Naive B cell (primary cell): ENCODE measurements around the gene BICD2. TPM values are rescaled to one million over a fixed set of nuclear protein-coding genes. Genes with fewer than 3 reads are reported as not detected.

ENCODE experiments used
- ATAC-seq, 2 donors: fragments of 150-1000 bp; cut with Tn5 transposase; 2 replicates each; pipeline ENCODE4 v1.10.0; 2021; ENCODE audit warnings: low read depth in 2 of 2, mild to moderate bottlenecking in 2 of 2, moderate library complexity in 2 of 2
- DNase-seq: peaks from one replicate; pipeline ENCODE4 v3.0.0; 2022
- H3K27ac Mint-ChIP-seq, 6 donors: one replicate each; pipeline ENCODE4 v1.8.0; 2020 to 2022; ENCODE audit warnings: mild to moderate bottlenecking in 6 of 6, mixed read lengths in 6 of 6, moderate library complexity in 5 of 6, inconsistent platforms in 2 of 6
- H3K27me3 Mint-ChIP-seq, 3 donors: one replicate each; pipeline ENCODE4 v1.8.0; 2021 to 2022; ENCODE audit warnings: mixed read lengths in 3 of 3, mild to moderate bottlenecking in 1 of 3
- H3K36me3 Mint-ChIP-seq, 2 donors: one replicate each; pipeline ENCODE4 v1.8.0; 2020 to 2022; ENCODE audit warnings: mixed read lengths in 2 of 2, inconsistent platforms in 1 of 2, mild to moderate bottlenecking in 1 of 2
- H3K4me1 Mint-ChIP-seq, 3 donors: one replicate each; pipeline ENCODE4 v1.8.0; 2020 to 2022; ENCODE audit warnings: mixed read lengths in 3 of 3, inconsistent platforms in 1 of 3, mild to moderate bottlenecking in 1 of 3, moderate library complexity in 1 of 3
- H3K4me3 Mint-ChIP-seq, 8 donors: one replicate each; pipeline ENCODE4 v1.8.0; 2020 to 2022; ENCODE audit warnings: mild to moderate bottlenecking in 8 of 8, mixed read lengths in 8 of 8, moderate library complexity in 8 of 8, inconsistent platforms in 2 of 8
- H3K9me3 Mint-ChIP-seq, 7 donors: one replicate each; pipeline ENCODE4 v1.8.0; 2020 to 2022; ENCODE audit warnings: mixed read lengths in 7 of 7, mild to moderate bottlenecking in 5 of 7, inconsistent platforms in 2 of 7, moderate library complexity in 1 of 7
- polyA plus RNA-seq, 6 donors: library from polyadenylated mRNA; unstranded; fragments of 300-500 nt; fragmentation: Illumina TruSeq; gene quantifications; one replicate each; pipeline ENCODE4 v1.2.3, GENCODE V29; 2021; ENCODE audit warnings: low read depth in 6 of 6

The BICD2 gene
- polyA plus RNA-seq, 6 donors from 2014 or later, result 4.3 to 41.8 (median 29.6) TPM

DNA sequence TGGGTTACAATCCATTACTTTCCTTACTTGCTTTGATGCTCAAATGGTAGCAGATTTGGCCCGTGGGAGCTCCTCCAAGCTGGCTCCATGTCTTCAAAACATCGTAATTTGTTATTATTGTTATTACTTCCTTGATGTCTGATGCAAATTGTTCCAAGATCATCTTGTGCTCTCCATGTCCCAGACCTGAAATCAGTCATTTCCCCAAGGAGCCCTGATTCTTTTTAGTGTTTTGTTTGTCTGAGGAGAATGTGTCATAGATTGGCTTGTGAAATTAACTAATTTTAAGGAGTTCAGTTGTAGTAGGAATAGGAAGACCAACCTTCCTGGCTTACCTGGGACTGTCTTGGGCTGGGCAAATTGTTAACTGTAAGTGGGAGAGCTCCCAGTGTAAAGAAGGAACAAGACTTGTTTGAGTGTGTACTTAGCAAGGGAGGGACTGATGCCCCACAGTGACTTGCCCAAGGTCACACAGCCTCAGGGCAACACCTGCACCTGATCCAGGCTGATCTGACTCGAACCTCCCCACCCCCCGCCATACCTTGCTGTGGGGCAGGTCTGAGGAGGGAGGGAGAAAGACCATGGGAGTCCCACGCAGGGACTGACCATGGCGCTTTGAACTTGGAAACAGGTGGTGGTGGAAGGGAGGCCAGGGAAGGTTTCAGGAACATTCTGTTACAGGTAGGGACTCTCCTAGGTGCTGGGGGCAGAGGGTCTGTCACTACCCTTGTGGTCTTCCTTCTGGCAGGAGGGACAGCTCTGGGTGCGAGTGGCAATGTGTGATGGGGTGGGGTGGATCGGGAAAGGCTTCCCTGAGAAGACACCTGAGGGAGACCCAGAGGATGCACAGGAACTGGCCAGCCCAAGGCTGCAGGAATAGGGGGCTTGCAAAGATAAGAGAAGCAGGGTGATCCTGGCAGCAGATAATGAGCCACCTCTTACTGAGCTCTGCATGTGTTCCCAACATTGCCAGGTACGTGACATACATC lies 2.7 kb upstream of the BICD2 start:
- H3K4me3 Mint-ChIP-seq, result peak overlapping the region in 6 of 8 donors; percentile 2 to 73 (median 28)
- no peaks in the 10 kb centered on the region for H3K36me3 Mint-ChIP-seq
- no peak for DNase-seq
- peaks cover 52 to 58% (median 57%) of the 10 kb centered on the region in 3 donors for H3K4me1 Mint-ChIP-seq
- H3K27ac Mint-ChIP-seq, result peak overlapping the region in 5 of 6 donors; percentile 56 to 83 (median 69)
- no peaks in the 10 kb centered on the region for H3K27me3 Mint-ChIP-seq
- ATAC-seq, result no peak
- no peaks in the 10 kb centered on the region for H3K9me3 Mint-ChIP-seq

DNA sequence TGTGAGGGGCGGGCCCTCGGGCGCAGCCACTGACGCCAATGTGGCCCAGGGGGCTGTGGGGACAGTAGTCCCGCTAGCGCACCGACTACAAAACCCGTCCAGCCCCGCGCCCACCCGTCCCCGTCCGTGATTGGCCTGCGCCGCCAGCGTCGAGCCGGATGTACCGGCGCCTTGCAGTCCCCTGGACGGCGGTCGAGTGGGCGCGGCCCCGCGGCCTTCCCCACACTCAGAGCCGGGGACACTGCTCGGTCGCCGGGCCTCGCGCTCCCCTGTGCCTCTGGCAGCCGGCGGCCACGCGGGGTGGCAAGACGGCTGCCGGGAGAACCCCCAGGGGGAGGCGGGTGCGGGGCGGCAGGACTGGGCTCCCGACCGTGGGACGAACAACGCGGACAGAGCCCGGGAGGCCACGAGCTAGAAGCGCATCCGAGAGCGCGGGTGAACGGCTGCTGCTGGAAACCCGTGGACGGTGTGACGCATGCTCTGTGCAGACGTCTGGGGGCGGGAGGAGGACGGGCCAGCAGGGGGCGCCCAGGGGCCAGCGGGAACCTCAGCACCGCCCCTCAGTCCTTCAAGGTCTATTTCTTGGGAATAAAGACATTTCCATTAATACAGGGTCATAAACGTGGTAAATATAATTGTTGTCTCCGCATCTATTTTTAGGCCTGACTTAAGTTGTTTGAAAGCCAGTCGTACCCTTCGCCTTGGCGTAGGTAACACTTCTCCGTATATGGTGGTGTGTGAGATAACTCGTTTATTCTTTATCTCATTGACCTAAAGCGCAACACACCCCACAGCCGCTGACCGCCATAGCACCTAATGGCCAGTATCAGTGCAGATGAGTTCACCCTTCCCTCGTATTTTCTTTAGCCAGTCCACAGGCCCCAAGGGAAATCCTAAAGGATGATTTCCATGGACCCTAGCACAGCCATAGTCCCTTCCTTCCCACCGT lies 629 bp upstream of the BICD2 start:
- Mint-ChIP-seq H3K4me1 (peaks cover 60 to 68% (median 64%) of the 10 kb centered on the region in 3 donors), H3K27ac (peak overlapping the region; percentile 95 to 99 (median 98)), H3K27me3 (no peaks in the 10 kb centered on the region), H3K9me3 (no peaks in the 10 kb centered on the region), H3K36me3 (no peaks in the 10 kb centered on the region), H3K4me3 (peak overlapping the region; percentile 82 to 95 (median 93))
- peak; percentile 100 for DNase-seq
- peak; percentile 88 for ATAC-seq

DNA sequence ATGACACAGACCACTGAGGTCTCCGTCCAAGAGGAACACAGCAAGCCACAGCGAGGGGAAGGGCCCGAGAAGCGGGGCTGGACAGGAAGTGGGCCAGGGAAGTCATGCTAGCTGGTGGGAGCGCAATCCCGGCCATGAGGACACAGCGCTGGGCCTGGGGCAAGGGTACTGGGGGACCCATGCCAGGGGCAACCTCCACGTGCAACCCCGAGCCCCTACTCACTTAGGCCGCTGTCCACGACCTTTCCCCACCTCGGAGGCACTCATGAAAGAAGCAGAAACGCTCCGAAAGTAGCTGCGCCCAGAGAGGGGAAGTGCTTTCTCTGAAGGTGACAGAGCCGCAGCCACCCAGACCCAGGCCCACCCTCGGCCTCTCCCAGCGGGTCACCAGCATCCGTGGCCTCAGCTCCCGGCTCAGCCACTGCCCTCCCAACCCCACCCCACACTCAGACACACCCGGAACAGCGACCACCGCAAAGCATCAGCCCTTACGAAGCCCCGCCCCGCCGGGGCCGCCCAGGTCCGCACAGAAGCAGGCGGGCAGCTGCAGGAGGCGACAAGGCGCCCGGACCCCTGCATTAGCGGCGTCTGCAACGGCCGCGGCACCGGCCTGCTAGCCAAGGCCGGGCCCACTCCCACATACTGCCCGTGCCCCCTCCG lies 782 bp downstream of the BICD2 start:
- H3K9me3 Mint-ChIP-seq, result no peaks in the 10 kb centered on the region
- H3K4me3 Mint-ChIP-seq, result peak overlapping the region; percentile 90 to 100 (median 100)
- no peaks in the 10 kb centered on the region for H3K36me3 Mint-ChIP-seq
- no peak for ATAC-seq
- DNase-seq, result peak; percentile 48
- H3K27me3 Mint-ChIP-seq, result no peaks in the 10 kb centered on the region
- peaks cover 53 to 71% (median 61%) of the 10 kb centered on the region in 3 donors for H3K4me1 Mint-ChIP-seq
- H3K27ac Mint-ChIP-seq, result peak overlapping the region; percentile 33 to 97 (median 93)

DNA sequence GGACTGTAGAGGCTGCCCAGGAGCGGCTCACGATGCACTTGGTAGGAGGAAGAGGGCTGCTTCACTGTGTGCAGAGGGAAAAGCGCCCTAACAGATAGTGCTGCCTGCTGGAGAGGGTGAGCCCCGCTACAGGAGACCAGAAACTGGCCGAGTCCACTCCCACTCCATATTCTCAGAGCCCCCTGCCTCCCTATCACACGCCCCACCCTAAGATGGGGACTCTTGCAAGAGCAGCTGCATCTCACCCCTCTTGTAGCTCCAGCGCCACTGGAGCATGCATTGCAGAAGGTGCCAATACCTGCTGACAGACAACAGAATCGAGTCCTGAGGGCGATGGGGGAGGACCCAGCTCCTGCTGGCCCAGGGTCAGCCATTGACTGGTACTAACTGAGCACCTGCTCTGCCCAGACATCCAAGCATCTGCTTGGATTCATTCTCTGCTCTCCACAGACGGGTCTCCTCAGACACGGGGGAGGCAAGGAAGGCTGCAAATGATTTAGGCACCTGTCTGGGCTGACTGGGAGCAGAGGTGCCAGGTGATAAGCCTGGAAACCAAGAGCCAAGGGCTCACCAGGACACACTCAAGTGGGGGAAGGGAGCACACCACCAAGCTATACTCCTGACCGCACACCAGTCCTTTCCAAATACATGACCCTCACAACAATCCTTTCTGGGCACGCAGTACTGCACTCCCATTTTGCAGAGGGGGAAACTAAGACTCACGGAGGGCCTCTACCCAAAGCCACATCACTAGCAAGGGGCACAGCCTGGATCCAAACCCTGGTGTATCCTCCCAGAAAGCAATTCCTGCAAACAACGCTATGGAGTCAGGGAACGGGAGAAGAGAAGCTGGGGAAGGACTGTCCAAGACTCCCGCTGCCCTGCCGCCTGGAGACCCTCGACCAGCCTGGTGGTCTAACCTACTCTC lies 1.6 kb downstream of the BICD2 start:
- H3K4me1 Mint-ChIP-seq, result peaks cover 48 to 66% (median 59%) of the 10 kb centered on the region in 3 donors
- H3K27me3 Mint-ChIP-seq, result no peaks in the 10 kb centered on the region
- H3K9me3 Mint-ChIP-seq, result no peaks in the 10 kb centered on the region
- peak overlapping the region; percentile 90 to 100 (median 100) for H3K4me3 Mint-ChIP-seq
- H3K36me3 Mint-ChIP-seq, result no peaks in the 10 kb centered on the region
- no peak for DNase-seq
- H3K27ac Mint-ChIP-seq, result peak overlapping the region; percentile 65 to 97 (median 92)
- no peak for ATAC-seq

DNA sequence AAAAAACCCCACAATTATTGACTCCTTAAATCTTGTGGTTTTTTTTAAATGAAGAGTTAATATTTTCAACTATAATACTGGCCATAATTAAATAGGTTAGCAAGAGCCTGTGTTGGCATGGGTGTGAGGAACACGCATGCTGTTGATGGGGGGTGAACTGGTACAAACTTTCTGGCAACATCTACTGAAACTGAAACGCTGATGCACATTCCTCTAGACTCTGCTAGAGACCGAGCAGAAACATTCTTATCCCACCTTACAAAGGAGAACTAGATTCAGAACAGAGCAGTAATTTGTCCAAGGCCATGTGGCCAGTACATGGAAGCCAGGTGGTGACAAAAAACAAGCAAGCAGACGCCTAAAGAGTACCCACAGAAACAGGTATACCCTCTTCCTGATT lies 2.4 kb downstream of the BICD2 start:
- Mint-ChIP-seq H3K9me3 (no peaks in the 10 kb centered on the region), H3K27me3 (no peaks in the 10 kb centered on the region), H3K4me1 (peaks cover 46 to 64% (median 63%) of the 10 kb centered on the region in 3 donors), H3K4me3 (peak overlapping the region; percentile 90 to 100 (median 100)), H3K27ac (peak overlapping the region in 5 of 6 donors; percentile 6 to 95 (median 89)), H3K36me3 (no peaks in the 10 kb centered on the region)
- DNase-seq, result no peak
- ATAC-seq, result no peak

DNA sequence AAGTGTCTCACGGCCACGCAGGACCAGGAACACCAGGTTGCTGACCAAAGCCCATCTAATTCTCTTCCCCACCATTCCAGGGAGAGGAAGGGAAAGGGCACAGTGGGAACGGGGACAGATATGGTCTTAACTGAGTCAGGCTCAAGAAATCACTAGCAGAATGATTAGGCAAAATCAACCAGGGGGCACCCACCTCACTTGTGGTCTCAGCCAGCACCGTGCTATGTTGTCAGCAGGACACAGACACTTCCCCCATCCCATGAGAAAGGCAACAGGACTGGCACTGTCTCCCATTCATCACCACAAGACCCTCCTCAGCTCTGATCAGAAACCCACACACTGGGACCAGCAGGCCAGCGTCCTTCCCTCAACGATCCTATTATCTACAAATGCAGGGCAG lies 2.9 kb downstream of the BICD2 start:
- peak overlapping the region in 7 of 8 donors; percentile 59 to 100 (median 94) for H3K4me3 Mint-ChIP-seq
- H3K9me3 Mint-ChIP-seq, result no peaks in the 10 kb centered on the region
- H3K27ac Mint-ChIP-seq, result peak overlapping the region in 3 of 6 donors; percentile 71 to 95 (median 89)
- H3K4me1 Mint-ChIP-seq, result peaks cover 41 to 64% (median 58%) of the 10 kb centered on the region in 3 donors
- H3K36me3 Mint-ChIP-seq, result no peaks in the 10 kb centered on the region
- DNase-seq (no peak), ATAC-seq (no peak)
- no peaks in the 10 kb centered on the region for H3K27me3 Mint-ChIP-seq

DNA sequence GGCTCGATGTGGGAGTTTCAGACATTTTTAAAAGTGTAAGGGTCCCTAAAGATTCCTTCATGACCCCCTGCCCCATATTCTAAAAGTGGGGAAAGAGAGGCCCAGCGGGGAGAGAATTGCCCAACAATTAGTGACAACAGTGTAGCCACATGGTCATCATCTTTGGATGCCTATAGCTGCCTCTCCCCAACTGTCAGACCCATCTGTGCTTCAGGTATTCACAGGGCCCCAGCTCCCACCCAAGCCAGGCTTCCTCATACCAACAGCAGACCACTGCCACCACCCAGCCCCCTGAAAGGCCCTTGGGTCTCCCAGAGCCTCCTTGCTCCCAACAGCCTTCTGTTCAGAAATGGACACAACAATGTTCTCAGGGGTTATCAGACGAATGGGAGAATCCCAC lies 4.1 kb downstream of the BICD2 start:
- no peaks in the 10 kb centered on the region for H3K27me3 Mint-ChIP-seq
- DNase-seq (no peak), ATAC-seq (no peak)
- peaks cover 0 to 1% (median under 1%) of the 10 kb centered on the region in 7 donors for H3K9me3 Mint-ChIP-seq
- peaks cover 2 to 3% of the 10 kb centered on the region in 2 donors for H3K36me3 Mint-ChIP-seq
- H3K27ac Mint-ChIP-seq, result peak overlapping the region in 3 of 6 donors; percentile 69 to 95 (median 85)
- peaks cover 35 to 56% (median 52%) of the 10 kb centered on the region in 3 donors for H3K4me1 Mint-ChIP-seq
- peak overlapping the region in 4 of 8 donors; percentile 22 to 90 (median 60) for H3K4me3 Mint-ChIP-seq

DNA sequence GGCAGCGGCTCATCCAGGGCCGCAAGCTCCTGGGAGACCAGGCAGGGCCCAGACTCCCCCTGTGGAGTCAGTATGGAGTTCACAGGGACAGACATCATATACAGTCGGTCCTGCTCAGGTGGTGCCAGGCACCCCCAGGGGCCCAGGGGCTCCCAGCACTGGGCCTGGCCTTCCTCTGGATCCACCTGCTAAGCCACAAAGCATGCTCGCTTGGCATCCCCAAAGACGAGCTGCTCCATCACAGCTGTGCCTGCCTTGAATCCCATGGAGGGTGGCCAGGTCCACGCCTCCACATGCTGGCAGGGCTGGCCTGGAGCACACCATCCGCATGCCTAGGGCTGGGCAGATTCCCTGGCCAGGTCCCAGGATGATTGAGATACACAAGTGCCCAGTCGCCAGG lies 4.6 kb downstream of the BICD2 start:
- H3K36me3 Mint-ChIP-seq, result peaks cover 5 to 7% of the 10 kb centered on the region in 2 donors
- no peak for ATAC-seq
- DNase-seq, result no peak
- H3K4me3 Mint-ChIP-seq, result peak overlapping the region in 1 of 8 donors; percentile 90
- H3K4me1 Mint-ChIP-seq, result peaks cover 37 to 60% (median 54%) of the 10 kb centered on the region in 3 donors
- H3K9me3 Mint-ChIP-seq, result peaks cover 0 to 4% (median 2%) of the 10 kb centered on the region in 7 donors
- peak overlapping the region in 2 of 6 donors; percentile 10 to 57 for H3K27ac Mint-ChIP-seq
- no peaks in the 10 kb centered on the region for H3K27me3 Mint-ChIP-seq

DNA sequence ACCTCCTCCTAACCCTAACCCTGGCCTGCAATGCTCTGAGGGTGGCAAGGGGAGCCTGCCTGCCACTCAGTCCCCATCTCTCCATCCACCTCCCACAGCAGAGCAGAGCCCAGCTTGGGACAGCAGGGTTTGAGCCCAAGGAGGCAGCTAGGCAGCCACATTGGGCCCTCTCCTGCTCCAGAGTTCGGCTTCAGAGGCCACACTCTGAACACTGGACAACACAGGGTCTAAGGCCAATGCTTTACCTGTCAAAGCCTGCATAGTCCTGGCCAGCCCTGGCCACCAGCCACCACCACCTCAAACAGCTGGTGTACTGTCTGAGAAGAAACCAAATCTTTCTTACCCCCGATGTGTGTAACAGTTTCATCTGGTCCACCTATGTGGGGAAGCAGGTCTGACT lies 5.2 kb downstream of the BICD2 start:
- Mint-ChIP-seq H3K36me3 (peaks cover 5 to 7% of the 10 kb centered on the region in 2 donors), H3K4me3 (peak overlapping the region in 4 of 8 donors; percentile 16 to 90 (median 49)), H3K27ac (peak overlapping the region in 4 of 6 donors; percentile 53 to 78 (median 64)), H3K4me1 (peaks cover 39 to 66% (median 54%) of the 10 kb centered on the region in 3 donors), H3K9me3 (peaks cover 0 to 4% (median 2%) of the 10 kb centered on the region in 7 donors), H3K27me3 (no peaks in the 10 kb centered on the region)
- ATAC-seq, result no peak
- DNase-seq, result no peak

DNA sequence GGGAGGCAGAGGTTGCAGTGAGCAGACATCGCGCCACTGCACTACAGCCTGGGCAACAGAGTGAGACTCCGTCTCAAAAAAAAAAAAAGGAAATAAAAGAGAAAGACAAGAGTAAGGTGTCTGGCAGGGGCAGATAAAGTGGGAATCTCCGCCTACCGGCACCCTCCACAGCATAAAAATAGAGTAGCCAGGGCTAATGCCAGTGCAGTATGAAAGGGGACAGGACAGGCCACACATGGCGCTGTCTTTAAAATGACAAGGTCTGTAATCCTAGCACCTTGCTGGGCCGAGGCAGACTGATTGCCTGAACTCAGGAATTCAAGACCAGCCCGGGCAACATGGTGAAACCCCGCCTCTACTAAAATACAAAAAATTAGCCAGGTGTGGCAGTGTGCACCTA lies 7.8 kb downstream of the BICD2 start:
- no peak for DNase-seq
- Mint-ChIP-seq H3K4me1 (peaks cover 32 to 69% (median 52%) of the 10 kb centered on the region in 3 donors), H3K27ac (peak overlapping the region in 3 of 6 donors; percentile 21 to 76 (median 74)), H3K36me3 (peaks cover 5 to 7% of the 10 kb centered on the region in 2 donors), H3K27me3 (no peaks in the 10 kb centered on the region), H3K4me3 (peak overlapping the region in 1 of 8 donors; percentile 74), H3K9me3 (peaks cover 0 to 4% (median 2%) of the 10 kb centered on the region in 7 donors)
- ATAC-seq, result no peak

DNA sequence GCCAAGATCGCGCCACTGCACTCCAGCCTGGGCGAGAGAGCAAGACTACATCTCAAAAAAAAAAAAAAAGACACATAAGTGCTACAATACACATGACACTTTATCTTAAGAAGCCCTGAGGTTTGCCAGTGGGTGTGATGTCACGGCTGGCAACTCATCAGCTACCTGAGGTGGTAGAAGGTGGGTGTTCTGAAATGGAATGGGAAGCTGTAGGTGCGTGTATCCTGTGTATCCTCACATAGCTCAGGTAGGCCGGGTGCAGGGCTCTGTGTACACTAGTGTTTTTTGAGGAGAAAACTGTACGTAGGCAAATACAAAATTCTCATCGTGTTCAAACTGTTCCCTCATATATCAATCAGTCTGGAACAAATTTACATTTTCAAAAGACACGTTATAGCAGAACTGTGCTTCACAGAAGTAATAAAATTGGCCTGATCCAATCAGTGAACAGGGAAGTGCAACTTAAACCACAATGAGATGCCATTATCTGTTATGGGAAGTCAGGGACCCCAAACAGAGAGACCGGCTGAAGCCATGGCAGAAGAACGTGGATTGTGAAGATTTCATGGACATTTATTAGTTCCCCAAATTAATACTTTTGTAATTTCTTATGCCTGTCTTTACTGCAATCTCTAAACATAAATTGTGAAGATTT lies 10.4 kb downstream of the BICD2 start:
- peaks cover 0 to 4% (median 2%) of the 10 kb centered on the region in 7 donors for H3K9me3 Mint-ChIP-seq
- peaks cover 5 to 7% of the 10 kb centered on the region in 2 donors for H3K36me3 Mint-ChIP-seq
- ATAC-seq (no peak), DNase-seq (no peak)
- peak overlapping the region in 1 of 8 donors; percentile 41 for H3K4me3 Mint-ChIP-seq
- peaks cover 25 to 67% (median 47%) of the 10 kb centered on the region in 3 donors for H3K4me1 Mint-ChIP-seq
- no peaks in the 10 kb centered on the region for H3K27me3 Mint-ChIP-seq
- peak overlapping the region in 3 of 6 donors; percentile 33 to 76 (median 62) for H3K27ac Mint-ChIP-seq
